WTC11 (cell line): ENCODE results near the gene LATS1. TPM values are rescaled to one million over a fixed set of nuclear protein-coding genes. Genes with fewer than 3 reads are reported as not detected.

ENCODE experiments used
- ATAC-seq: fragments of 200-7000 bp; cut with Tn5 transposase; 2 replicates; pipeline ENCODE4 v1.10.0; 2021; ENCODE audit warnings: mild to moderate bottlenecking, moderate library complexity
- CTCF ChIA-PET: fragments of 300-600 bp; sonication (Branson Sonifier 250); formaldehyde crosslinking; loops from one replicate; lab custom pipeline; 2021; ENCODE audit warnings: antibody characterized with exemption; lab: Charles Lee
- POLR2A ChIA-PET: fragments of 350-600 bp; sonication (Branson Sonifier 250); formaldehyde crosslinking; loops from one replicate; lab custom pipeline; 2021; ENCODE audit warnings: antibody characterized with exemption; lab: Charles Lee
- DNase-seq: peaks from one replicate; pipeline ENCODE4 v3.0.0; 2021; ENCODE audit warnings: low spot score
- H3K27ac Mint-ChIP-seq: 2 replicates; pipeline ENCODE4 v1.8.0; 2021; ENCODE audit warnings: mixed read lengths
- H3K27me3 Mint-ChIP-seq: 2 replicates; pipeline ENCODE4 v1.8.0; 2021; ENCODE audit warnings: low read depth, mild to moderate bottlenecking, moderate library complexity, mixed read lengths
- H3K36me3 Mint-ChIP-seq: 2 replicates; pipeline ENCODE4 v1.8.0; 2021; ENCODE audit warnings: mixed read lengths
- H3K4me1 Mint-ChIP-seq: 2 replicates; pipeline ENCODE4 v1.8.0; 2022; ENCODE audit warnings: mixed read lengths
- H3K4me3 Mint-ChIP-seq: 2 replicates; pipeline ENCODE4 v1.8.0; 2021; ENCODE audit warnings: mild to moderate bottlenecking, moderate library complexity, mixed read lengths
- H3K9me3 Mint-ChIP-seq: 2 replicates; pipeline ENCODE4 v1.8.0; 2021; ENCODE audit warnings: mixed read lengths
- AFF4 ChIP-seq: sonication (generic); formaldehyde crosslinking; IDR thresholded peaks from 2 replicates; pipeline ENCODE4 v1.8.1; 2023; ENCODE audit warnings: mild to moderate bottlenecking, missing genetic modification reagents, borderline replicate concordance
- ATF1 ChIP-seq: sonication (generic); formaldehyde crosslinking; IDR thresholded peaks from 2 replicates; pipeline ENCODE4 v1.8.1; 2023; ENCODE audit warnings: mild to moderate bottlenecking, moderate library complexity, missing genetic modification reagents
- CBFB ChIP-seq: sonication (generic); formaldehyde crosslinking; IDR thresholded peaks from 2 replicates; pipeline ENCODE4 v1.8.1; 2022; ENCODE audit warnings: mild to moderate bottlenecking, low read depth, missing genetic modification reagents
- ELF4 ChIP-seq: sonication (generic); formaldehyde crosslinking; IDR thresholded peaks from 2 replicates; pipeline ENCODE4 v1.8.1; 2022; ENCODE audit warnings: low read depth, mild to moderate bottlenecking, moderate library complexity, missing genetic modification reagents
- ERG ChIP-seq: fragments of 250-450 bp; sonication (Bioruptor Pico); IDR thresholded peaks from 2 replicates; pipeline ENCODE4 v1.8.0; 2021; ENCODE audit warnings: mild to moderate bottlenecking
- ESRRA ChIP-seq: sonication (generic); formaldehyde crosslinking; IDR thresholded peaks from 2 replicates; pipeline ENCODE4 v1.8.1; 2022; ENCODE audit warnings: mild to moderate bottlenecking, missing genetic modification reagents, borderline replicate concordance
- GABPB1 ChIP-seq: sonication (generic); formaldehyde crosslinking; IDR thresholded peaks from 2 replicates; pipeline ENCODE4 v1.8.1; 2023; ENCODE audit warnings: mild to moderate bottlenecking, missing genetic modification reagents
- GRHL2 ChIP-seq: fragments of 250-450 bp; sonication (Bioruptor Pico); IDR thresholded peaks from 2 replicates; pipeline ENCODE4 v1.8.0; 2022; ENCODE audit warnings: mild to moderate bottlenecking, moderate library complexity; ENCODE audit not compliant: insufficient replicate concordance, severe bottlenecking
- GTF2I ChIP-seq: fragments of 250-450 bp; sonication (Bioruptor Pico); conservative IDR thresholded peaks from 2 replicates; pipeline ENCODE4 v1.4.0; 2021; ENCODE audit warnings: mild to moderate bottlenecking
- MLX ChIP-seq: sonication (generic); formaldehyde crosslinking; IDR thresholded peaks from 2 replicates; pipeline ENCODE4 v1.8.1; 2023; ENCODE audit warnings: mild to moderate bottlenecking, missing genetic modification reagents, moderate library complexity
- MXD4 ChIP-seq: fragments of 250-450 bp; sonication (Bioruptor Pico); IDR thresholded peaks from 2 replicates; pipeline ENCODE4 v1.8.0; 2021; ENCODE audit warnings: mild to moderate bottlenecking, moderate library complexity, borderline replicate concordance
- TCF7 ChIP-seq: sonication (generic); formaldehyde crosslinking; IDR thresholded peaks from 2 replicates; pipeline ENCODE4 v1.8.0; 2022; ENCODE audit warnings: mild to moderate bottlenecking, low read depth, missing genetic modification reagents, moderate library complexity
- TP53 ChIP-seq: sonication (generic); formaldehyde crosslinking; IDR thresholded peaks from 2 replicates; pipeline ENCODE4 v1.8.1; 2023; ENCODE audit warnings: mild to moderate bottlenecking, missing genetic modification reagents
- USF2 ChIP-seq: sonication (generic); formaldehyde crosslinking; IDR thresholded peaks from 2 replicates; pipeline ENCODE4 v1.8.1; 2023; ENCODE audit warnings: mild to moderate bottlenecking, missing genetic modification reagents, moderate library complexity
- ZMAT4 ChIP-seq: fragments of 250-450 bp; sonication (Bioruptor Pico); IDR thresholded peaks from 2 replicates; pipeline ENCODE4 v1.9.0; 2021; ENCODE audit warnings: mild to moderate bottlenecking
- ZNF232 ChIP-seq: sonication (generic); formaldehyde crosslinking; IDR thresholded peaks from 2 replicates; pipeline ENCODE4 v1.8.0; 2022; ENCODE audit warnings: mild to moderate bottlenecking, missing genetic modification reagents
- ZNF425 ChIP-seq: fragments of 250-450 bp; sonication (Bioruptor Pico); conservative IDR thresholded peaks from 2 replicates; pipeline ENCODE4 v1.9.0; 2021; ENCODE audit warnings: mild to moderate bottlenecking
- ZSCAN18 ChIP-seq: fragments of 250-450 bp; sonication (Bioruptor Pico); IDR thresholded peaks from 2 replicates; pipeline ENCODE4 v2.1.2; 2022; ENCODE audit warnings: mild to moderate bottlenecking, moderate library complexity
- total RNA-seq: library from RNA; stranded (reverse); gene quantifications from 3 replicates; pipeline ENCODE4 v1.2.3, GENCODE V29; 2021

The LATS1 gene
- total RNA-seq, 1 experiment from 2014 or later: 24.2 TPM

GRCh38 chr6:149608381-149608982 lies 109.4 kb downstream of the LATS1 start:
- H3K36me3 Mint-ChIP-seq: peaks cover 9% of the 10 kb centered on the region
- peaks cover 9% of the 10 kb centered on the region for H3K9me3 Mint-ChIP-seq
- TF ChIP-seq CBFB (CRISPR knock-in tag): no peak
- TF ChIP-seq MXD4: no peak
- no peak for TF ChIP-seq ESRRA (CRISPR knock-in tag)
- no peak for TF ChIP-seq ERG (CRISPR knock-in tag)
- TF ChIP-seq ZSCAN18: no peak
- TF ChIP-seq TCF7 (CRISPR knock-in tag): no peak
- TF ChIP-seq ELF4 (CRISPR knock-in tag): no peak
- no peak for TF ChIP-seq TP53 (CRISPR knock-in tag)
- no peak for TF ChIP-seq ZMAT4 (CRISPR knock-in tag)
- TF ChIP-seq AFF4 (CRISPR knock-in tag): no peak
- no peak for TF ChIP-seq MLX (CRISPR knock-in tag)
- no peak for TF ChIP-seq USF2 (CRISPR knock-in tag)
- no peak for TF ChIP-seq ZNF232 (CRISPR knock-in tag)
- no peak for TF ChIP-seq GRHL2 (CRISPR knock-in tag)
- TF ChIP-seq GABPB1: no peak
- TF ChIP-seq GTF2I (CRISPR knock-in tag): no peak
- no peak for TF ChIP-seq ZNF425 (CRISPR knock-in tag)
- no peak for TF ChIP-seq ATF1 (CRISPR knock-in tag)
- POLR2A ChIA-PET: no interaction called here
- no peak overlapping the region for H3K4me3 Mint-ChIP-seq
- peak; percentile 39; the same call in 1 of the 2 replicates for ATAC-seq
- no peaks in the 10 kb centered on the region for H3K27me3 Mint-ChIP-seq
- CTCF ChIA-PET: interaction anchor here (1.5 kb wide), 1 partner anchor 52 kb away, joined by 5 read pairs; no protein-coding TSS in a partner anchor
- no peaks in the 10 kb centered on the region for H3K4me1 Mint-ChIP-seq
- no peak overlapping the region for H3K27ac Mint-ChIP-seq
- no peak for DNase-seq

Other genes starting within 250 kb of the LATS1 start
- gene ZC3H12D, start 233.1 kb downstream of the LATS1 start, total RNA-seq: 0.13 to 0.21 TPM (median 0.14 TPM) in 3 replicates
- 24.8 to 28.1 TPM (median 27.7 TPM) in 3 replicates for gene PPIL4, start 172.1 kb downstream of the LATS1 start, total RNA-seq
- 16.8 to 21.4 TPM (median 19.9 TPM) in 3 replicates for gene GINM1, start 151.7 kb downstream of the LATS1 start, total RNA-seq
- gene KATNA1, start 69.4 kb downstream of the LATS1 start, total RNA-seq: 16.0 to 18.1 TPM (median 16.1 TPM) in 3 replicates
- 79.1 to 84.5 TPM (median 83.5 TPM) in 3 replicates for gene NUP43, start 28.4 kb upstream of the LATS1 start, total RNA-seq
- 81.0 to 90.7 TPM (median 84.5 TPM) in 3 replicates for gene PCMT1, start 31.6 kb upstream of the LATS1 start, total RNA-seq
- gene LRP11, start 146.3 kb upstream of the LATS1 start, total RNA-seq: 19.8 to 22.5 TPM (median 22.2 TPM) in 3 replicates
- not detected in 3 replicates for gene RAET1E, start 180.0 kb upstream of the LATS1 start, total RNA-seq
- not detected in 3 replicates for gene RAET1G, start 205.0 kb upstream of the LATS1 start, total RNA-seq
- gene ULBP2, start 223.9 kb upstream of the LATS1 start, total RNA-seq: 0.13 to 0.23 TPM in 2 of 3 replicates, not detected in the other
- gene ULBP1, start 245.8 kb upstream of the LATS1 start, total RNA-seq: 0.64 to 0.81 TPM (median 0.64 TPM) in 3 replicates